A204.1 (cell line): Measurements from ENCODE around the gene IRF5.

Experiments used
- FAIRE-seq: peaks from 2 replicates; lab custom pipeline; 2012; peaks lifted over from hg19 to GRCh38; lab: Jason Lieb, UNC

IRF5 gene

DNA sequence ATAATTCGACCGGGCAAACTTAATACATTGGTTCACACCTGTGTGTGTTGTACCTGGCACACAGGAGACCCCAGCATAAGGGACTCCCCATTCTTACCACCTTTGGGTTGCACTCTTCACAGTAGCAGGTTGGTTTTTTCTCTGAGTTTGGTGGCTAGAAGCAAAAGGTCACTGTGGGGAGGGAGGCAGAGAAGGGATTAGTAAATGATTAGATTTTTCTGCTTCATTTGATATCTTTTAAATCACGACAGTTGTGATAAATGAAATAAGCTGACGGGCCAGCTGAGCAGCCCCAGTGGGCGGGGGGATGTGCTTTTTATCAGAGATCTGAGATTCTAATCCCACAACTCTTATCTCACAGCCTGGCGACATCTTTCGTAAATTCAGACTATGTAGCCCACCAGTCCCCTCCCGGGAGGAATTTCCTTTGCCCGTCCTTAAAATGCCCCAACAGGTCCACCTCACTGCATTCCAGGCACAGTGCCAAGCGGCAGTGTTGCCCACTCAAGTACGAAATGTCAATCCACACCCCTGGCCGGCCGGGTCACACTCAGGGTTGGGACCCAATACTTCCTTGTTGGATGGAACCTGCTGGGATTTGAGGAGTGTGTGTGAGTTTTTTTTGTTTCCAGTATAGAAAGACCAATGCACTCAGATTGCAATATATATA lies 16.7 kb upstream of the IRF5 start:
- no peak for FAIRE-seq

DNA sequence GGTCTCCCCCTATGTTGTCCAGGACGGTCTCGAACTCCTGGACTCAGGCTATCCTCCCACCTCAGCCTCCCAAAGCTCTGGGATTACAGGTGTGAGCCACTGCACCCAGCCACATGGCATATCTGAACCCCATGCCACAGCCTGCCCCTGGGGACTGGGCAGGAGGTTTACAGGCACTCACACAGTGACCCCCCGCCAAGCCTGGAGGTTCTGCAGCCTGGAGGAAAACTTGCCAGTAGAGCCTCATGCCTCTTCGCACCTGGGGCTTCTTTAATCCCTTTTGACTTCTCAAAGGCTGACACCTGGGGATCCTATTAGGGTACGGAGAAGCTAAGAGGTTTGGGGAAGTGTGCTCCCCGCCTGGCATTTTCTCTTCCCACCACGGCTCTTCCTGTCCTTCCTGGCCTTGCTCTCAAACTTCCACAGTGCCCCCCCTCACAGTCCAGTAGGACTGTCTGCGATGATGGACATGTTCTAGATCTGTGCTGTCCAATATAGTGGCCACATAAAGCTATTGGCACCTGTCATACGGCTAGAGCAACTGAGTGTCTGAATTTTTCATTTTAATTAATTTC lies 15.8 kb upstream of the IRF5 start:
- no peak for FAIRE-seq

DNA sequence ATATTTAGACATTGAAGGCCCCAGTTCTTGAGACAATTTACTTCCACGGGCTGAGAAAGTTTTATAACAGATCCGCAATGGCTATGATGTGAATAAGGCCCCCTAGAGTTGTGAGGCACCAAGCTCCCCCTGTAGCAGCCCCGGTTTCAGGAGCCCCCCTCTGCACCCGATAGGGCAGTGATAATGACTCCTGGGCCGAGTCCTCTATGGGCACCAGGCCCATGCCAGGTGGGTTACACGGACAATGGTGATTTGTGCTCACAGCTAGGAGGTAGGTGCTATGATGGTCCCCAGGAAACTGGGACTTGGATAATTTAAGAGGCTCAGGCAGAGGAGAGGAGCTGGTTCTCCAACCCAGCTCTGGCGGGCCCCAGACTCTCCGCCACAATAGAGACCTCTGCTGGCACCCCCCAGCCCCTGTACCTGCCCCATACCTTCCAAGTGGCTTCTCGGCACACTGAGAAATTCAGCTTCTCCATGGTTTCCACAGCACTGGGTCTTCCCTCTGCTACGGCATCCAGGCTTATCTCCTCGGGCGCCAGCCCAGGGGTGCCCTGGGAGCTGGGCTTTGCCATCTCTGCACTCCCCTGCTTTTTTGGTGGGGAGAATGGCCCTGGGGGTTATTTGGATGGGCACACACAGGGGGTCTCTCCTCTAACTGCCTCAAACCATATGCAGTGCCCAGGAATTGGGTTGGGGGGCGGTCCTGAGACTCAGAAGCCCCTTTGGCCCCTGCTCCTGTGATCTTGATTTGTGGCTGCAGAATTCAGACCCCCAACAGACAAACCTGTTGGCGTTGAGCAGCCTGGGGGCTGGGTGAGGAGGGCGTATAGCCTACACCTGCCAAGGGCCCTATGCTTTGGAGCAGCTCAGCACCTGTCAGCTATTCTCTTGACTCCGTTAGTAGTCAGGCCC lies 15.0 kb upstream of the IRF5 start:
- FAIRE-seq: no peak

DNA sequence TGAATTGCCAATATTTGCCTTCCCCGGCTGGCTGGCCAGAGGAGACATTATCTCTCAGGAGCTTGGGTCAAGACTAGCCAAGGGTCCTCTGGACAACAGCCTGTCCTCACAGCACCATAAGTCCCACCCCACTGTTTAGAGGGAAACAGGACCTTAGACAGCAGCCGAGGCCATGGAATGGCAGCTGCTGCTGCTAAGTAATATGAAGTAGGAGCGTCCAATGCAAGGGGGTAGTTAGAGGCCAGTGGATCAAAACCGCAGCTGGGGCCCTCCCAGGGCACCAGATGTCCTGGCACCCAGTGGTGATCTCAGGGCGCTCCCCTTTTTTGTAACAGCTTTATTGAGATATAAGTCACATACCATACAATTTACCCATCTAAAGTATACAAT lies 14.3 kb upstream of the IRF5 start:
- no peak for FAIRE-seq

DNA sequence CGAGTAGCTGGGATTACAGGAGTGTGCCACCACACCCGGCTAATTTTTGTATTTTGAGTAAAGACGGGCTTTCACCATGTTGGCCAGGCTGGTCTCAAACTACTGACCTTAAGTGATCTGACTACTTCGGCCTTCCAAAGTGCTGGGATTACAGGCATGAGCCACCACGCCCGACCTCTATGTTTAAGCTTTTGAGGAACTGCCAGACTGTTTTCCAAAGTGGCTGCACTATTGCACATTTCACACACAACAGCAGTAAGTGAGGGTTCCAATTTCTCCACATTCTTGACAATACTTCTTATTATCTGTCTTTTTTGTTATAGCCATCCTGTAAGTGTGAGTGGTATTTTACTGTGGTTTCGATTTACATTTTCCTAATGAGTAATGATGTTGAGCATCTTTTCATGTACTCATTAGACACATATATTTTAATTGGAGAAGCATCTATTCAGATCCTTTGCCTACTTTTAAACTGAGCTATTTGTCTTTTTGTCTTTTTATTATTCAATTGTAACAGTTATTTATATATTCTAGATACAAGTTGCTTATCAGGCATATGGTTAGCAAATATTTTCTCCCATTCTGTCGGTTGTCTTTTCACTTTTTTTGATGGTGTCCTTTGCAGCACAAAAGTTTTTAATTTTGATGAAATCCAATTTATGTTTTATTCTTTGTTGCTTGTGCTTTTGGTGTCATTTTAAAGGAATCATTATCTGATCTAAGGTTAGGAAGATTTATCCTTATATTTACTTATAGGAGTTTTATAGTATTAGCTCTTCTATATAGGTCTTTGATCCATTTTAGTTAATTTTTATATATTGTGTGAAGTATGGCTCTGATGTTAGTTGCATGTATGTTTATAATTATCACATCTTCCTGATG lies 12.8 kb upstream of the IRF5 start:
- peak; percentile 51 for FAIRE-seq

DNA sequence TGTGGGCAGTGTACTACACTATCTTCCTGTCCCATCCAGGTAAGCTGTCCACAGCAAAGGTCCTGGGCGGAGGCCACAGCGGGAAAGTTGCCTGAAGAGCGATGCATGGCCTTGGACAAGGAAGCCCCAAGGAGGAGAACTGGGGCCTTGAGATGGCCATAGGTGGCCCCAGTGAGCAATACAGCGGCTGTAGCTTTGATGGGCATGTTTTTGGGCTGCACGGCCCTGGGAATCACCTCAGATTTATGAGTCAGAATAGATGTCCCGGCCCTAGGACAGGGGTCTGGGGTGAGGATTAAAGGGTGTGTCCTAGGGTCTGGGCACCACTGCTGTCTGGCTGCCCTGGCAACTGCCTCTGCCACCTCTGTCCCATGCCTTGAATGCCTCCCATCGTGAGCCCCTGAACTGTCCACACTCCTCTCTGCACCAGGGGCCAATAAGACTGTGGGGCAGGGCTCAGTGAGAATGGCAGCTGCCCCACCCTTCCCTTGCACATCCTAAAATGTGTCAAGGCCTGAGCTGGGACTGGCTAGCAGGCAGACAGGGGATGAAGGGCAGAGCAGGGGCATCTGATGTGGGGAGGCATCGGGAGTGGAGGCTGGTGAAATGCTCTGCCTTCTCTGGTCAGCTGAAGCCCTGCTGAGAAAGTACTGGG lies 9.4 kb upstream of the IRF5 start:
- FAIRE-seq: no peak

DNA sequence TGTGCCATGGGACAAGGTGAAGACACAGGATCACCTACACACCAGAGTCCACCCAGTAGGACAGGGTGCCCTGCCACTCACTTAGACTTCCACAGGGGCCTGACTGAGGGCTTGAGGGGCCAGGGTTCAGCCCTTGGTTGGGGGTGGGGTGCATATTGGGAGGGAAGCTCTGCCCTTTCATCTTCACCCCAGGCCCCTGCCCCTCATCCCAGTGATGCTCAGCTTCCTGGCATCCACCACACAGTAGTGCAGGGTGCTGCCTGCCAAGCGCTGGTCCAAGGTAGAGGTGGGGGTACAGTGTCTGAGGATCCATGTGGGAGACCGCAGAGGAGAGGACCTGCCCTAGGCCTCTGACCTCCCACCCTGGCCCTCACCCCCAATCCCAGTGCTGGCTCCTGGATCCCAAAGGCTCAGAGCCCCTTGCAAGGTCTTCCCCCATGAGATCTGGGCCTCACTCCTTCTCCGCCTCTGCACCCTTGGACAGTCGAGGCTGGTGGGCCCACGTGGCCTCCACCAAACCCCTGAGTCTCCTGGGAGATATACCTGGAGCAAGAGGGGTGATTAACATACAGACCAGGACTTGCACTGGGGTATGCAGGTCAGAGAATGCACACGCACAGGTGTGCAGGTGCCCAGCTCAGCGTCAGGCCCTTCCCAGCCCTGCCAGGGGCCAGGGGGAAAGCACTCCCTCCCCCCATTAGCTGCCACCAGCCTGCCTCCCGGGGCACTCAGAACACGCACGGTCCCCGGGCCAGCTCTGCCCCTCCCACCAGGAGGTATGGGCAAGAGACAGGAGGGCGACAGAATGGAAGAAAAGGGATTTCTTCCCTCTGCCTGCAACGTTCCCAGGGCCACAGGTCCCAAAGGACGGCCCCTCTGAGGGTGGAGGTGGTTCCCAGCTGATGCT lies 8.6 kb upstream of the IRF5 start:
- FAIRE-seq: no peak

DNA sequence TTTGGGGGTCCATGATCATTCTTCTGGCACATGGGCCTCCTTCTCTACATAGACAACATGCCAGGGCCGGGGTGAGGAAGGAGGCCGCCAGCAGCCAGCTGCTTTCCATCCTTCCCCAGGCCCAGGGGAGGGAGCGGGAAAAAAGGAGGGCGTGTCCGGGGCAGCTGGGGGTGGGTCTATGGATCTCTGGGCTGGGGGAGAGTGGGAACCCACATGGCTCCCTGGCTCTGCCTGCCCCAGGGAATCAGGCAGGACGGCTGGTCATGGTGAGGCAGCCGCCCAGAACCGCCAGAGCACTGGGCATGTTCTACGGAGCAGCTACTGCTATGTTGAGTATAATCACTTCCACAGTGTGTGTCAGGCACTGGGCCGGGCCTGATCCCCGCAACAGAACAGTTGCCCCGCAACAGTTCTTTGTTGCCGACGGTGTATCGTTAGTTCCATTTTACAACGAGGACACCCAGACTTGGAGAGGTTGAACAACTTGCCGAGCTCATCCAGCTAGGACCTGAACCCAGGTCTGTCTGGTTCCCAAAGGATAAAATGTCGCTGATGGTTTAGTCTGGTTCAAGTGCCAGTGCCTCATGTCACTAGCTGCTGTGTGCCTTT lies 6.4 kb upstream of the IRF5 start:
- FAIRE-seq: no peak

DNA sequence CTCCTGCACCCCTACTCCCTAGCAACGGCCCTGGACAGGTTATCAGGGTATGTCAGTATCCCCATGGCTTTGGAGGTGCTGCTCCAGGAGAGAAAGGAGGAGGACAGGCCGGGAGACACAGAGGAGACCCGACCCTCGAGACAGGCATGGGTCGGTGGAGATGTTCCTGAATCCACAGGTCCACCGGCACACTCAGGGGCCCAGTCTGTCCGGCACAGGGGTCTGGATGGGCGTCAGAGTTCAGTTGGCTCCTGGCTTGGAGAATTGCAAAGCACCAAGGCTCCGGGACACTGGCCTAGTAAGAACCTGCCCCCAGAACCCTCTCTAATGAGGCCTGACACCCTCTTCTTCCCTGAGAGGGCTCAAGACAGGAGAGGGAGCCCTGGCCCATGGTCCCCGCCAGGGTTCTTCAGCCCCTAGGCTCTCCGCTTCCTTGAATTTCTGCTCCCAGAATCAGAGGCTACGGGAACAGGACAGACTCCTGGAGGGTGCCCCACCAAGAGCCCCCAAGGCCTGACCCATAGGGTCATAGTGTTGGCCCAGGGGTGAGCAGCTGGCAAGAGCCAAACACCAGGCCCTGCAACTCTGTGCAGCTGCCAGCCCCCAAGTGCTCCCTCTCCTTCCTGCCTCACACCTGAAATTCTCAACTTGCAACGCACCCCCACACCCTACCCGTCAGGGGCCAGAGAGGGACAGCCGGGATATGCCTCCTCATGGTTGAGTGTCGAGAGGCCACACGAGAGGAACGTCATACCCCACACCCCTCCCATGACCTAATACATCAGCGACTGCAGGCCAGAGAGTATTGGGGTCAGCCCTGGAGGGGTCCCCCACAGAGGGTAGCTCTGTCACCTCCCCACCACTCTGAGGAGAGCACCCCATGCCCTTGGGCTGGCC lies 5.5 kb upstream of the IRF5 start:
- no peak for FAIRE-seq

DNA sequence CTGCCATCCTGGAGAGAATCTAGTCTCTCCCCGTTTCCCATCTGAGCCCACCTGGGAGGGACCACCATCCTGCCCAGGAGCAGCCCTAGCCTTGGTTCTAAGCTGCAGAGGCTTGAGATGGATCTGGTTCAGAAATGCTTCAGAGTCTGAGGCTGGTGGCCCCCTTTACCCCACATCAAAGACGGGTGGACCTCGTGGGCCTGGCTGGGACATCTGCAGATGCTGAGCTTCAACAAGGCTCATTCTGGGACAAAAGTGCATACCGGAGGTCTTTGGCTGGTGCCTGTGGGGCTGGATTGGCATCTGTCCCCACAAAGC lies 4.9 kb upstream of the IRF5 start:
- no peak for FAIRE-seq

DNA sequence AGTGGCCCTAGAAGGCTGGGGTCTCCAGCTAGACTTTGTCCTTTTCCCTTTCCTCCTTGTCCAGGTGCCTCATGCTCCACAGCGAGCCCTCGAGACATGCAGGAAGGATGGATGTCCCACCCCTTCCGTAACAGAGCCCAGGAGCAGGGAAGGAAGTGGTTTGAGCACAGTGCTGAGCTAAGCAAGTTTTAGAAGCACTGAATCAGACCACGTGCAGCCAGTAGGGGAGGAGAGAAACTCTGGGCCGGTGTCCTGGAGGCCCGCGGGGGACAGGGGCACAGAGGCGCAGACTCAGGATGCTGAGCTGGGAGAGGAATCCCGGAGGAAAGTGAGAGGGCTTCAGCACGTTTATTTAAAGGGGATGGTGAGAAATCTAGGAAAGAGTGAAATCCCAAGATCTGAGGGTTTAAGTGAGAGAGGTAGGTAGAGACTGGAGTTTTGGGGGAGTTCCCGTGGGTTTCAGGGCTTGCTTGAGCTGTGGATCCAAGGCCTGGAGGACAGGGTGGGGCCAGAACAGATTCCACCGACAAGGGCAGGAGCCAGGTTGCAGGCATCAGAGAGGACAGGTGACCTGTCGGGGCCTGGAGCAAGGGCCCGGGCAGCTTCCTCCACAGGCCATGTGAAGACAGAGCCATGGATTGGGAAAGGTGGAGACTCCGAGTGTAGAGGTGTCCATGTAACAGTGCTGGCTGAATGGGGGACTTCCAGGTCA lies 4.4 kb upstream of the IRF5 start:
- FAIRE-seq: no peak

DNA sequence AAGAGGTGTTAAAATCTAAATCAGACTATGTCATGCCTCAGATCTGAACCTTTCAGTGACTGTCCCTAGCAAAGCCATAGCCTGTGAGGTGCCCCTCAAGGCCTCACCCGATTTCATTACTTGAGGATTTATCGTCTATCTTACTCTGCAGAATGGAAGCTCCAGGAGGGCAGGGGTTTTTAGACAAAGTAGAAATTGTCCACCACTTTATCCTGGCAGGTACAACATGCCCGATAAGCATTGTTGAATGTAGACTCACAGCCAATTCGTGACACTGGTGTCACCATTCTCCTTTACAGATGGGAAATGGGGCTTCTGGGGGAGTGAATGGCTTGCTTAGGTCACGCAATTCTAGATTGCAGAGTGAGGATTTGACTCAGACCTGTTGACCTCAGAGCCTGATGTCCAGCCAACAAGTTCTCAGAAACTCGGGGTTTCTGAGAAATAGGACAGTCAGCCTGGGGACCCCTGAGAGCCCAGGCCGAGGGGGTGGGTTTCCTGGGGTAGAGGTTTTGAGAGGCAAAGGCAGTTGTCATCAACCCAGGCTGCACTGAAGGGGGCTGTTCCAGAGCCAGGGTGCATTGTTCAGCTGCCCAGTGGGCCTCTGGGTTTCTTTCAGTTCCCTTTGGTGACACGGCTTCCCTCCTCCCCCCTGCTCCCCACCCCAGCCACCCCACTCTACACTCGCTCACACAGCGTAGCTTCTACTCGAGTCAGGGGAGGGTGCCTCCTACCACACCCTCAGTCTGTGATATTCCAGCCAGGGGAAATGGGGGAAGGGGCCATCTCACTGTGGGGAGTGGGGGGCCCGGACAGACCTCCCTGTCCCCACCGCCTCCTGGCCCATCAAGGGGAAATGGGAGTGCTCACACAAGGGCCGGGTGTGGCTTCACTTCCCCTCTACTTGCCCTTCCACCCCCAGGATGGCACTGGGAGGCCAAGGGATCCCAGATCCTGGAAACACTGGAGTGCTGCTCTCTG lies 3.1 kb upstream of the IRF5 start:
- FAIRE-seq: no peak

DNA sequence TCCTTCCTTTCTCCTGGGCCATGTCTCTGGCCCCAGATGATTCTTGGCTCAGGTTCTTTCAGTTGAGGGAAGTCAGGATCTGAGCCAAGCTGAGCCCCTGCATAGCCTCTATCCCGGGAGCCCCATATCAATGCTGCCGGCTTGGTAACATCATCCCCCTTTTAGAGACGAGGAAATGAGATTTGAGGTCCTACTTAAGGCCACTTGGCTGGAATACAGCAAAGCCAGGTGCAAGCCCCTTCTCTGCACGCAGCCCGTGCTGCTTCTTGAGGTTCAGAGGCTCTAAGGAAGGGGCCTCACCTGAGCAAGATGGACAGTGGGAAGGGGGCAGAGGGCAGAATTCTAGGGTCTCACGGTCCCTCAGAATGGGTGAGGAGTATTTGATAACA lies 2.4 kb upstream of the IRF5 start:
- no peak for FAIRE-seq

DNA sequence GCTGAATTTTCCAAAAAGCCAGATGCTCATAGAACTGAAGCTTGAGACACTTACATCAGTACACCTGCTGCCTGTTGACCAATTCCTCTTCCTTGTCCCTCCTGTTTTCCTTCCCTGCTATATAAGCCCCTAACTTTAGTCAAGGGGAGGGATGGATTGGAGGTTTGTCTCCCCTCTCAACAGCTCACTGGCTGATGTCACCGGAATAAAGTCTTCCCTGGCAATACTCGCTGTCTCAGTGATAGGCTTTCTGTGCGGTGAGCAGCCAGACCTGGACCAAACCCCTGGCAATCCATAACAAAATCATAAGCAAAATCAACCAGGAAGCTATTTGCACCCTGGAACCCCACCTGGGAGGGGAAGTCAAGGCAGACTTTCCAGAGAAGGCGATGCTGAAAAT lies 929 bp upstream of the IRF5 start:
- FAIRE-seq: no peak

DNA sequence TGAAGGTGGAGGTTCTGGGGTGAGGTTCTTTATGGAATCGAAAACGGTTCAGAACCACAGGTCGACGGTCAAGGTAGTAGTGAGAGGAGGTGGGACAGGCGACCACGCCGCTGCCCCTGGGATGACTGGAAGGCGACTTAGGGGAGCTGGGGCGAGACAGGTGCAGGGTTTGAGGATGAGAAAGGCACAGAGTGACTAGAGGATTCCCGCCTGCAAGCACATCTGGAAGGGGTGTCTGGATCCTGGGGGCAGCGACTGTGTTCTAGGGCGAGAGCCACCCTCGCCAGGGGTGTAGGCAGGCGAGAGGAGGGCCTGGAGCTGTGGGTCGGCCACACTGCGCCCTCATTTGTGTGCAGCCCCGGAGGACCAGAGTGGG lies 468 bp upstream of the IRF5 start:
- no peak for FAIRE-seq

DNA sequence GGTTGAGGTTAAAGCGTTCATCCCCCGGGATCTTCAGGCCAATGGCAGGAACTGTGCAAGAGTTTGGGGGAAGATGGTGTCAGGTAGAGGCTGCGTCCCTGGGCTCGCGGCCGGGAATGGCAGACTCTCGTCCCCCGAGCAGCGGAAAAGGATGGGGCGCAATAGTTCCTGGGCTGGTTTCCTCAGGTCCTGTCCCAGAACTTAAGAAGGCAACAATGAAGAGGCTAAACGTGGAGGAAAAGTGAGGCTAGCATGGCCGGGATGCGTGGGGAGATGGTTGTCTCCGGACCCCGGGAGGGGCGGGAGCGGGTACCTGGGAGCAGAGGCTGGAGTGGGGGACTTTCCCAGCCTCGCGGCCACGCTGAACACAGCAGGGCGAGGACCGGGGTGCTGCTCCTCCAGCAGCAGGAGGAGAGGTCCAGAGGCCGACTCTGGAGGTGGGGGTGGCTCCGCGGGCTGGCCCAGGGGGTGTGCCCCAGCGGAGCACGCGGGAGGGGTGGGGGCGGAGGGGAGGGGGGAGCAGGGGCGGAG lies 882 bp downstream of the IRF5 start:
- no peak for FAIRE-seq

DNA sequence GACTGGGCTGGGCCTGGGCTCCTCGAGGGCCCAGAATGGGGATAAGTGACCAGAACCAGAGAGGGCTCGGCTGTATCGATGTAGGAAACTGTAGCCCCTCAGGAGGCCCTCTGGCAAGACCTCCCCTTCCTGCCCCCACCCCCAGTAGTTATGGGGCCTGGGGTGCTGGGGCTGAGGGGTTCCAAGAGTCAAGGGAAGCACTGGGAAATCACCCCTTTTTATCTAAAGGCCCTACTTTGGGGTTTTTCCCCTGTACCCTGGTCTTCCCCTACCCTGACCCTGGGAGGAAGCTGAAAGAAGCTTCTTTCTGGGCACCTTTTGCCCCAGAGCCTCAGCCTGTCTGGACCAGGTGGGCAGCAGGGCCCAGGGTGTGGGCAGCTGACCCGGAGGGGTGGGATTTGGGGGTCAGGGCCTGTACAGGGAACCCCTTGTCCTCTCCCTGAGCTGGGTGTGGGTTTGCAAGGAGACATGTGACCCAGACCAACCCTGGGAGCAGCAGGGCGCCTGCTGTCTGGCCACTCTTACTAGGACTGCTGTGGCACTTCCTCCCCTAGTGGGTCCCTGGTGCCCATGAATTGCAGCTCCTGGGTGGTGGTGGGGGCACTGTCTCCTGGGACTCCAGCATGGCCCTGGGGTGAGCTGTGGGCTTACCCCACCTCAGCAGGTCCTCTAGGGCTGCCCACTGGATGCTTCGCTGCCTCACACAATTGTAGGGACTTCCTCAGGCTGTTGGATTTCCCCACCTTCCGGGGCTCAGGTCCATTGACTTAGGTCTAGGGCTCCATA lies 1.5 kb downstream of the IRF5 start:
- no peak for FAIRE-seq
